GM18868 (cell line): ENCODE measurements around the gene HECTD4.
A peak's percentile ranks its signal among the peaks of the same experiment; 100 is the strongest.
"Not testable (repeated sequence)": the region's sequence is repeated elsewhere in the genome, so short reads cannot be mapped to it uniquely, and the experiment has no call there.

Source experiments
- ATAC-seq: cut with Tn5 transposase; IDR thresholded peaks from one replicate; pipeline ENCODE4 v1.9.1; 2021; ENCODE audit warnings: mild to moderate bottlenecking, moderate library complexity; ENCODE audit not compliant: unreplicated experiment

HECTD4 gene

GRCh38 chr12:112126000-112126438 is 256.2 kb downstream of the HECTD4 start:
- no peak for ATAC-seq

- ATAC-seq, result peak; percentile 96
These were observed 256.8 kb downstream of the HECTD4 start, which contains the start of gene TRAFD1 for GRCh38 chr12:112125250-112125999. Gene TRAFD1 (plus strand): TSS chr12:112125560. CDS start chr12:112130523, 4,963 bp downstream.

GRCh38 chr12:112124918-112125249 is 257.3 kb downstream of the HECTD4 start:
- ATAC-seq, result no peak

GRCh38 chr12:112122823-112123690 is 259.2 kb downstream of the HECTD4 start:
- ATAC-seq, result no peak

GRCh38 chr12:112121780-112122565 is 260.3 kb downstream of the HECTD4 start:
- ATAC-seq, result no peak

GRCh38 chr12:112117685-112118084 is 264.5 kb downstream of the HECTD4 start:
- ATAC-seq, result no peak

GRCh38 chr12:112116232-112117060 is 265.8 kb downstream of the HECTD4 start:
- no peak for ATAC-seq

GRCh38 chr12:112115259-112116045 is 266.8 kb downstream of the HECTD4 start:
- ATAC-seq, result no peak

GRCh38 chr12:112112409-112113133 is 269.7 kb downstream of the HECTD4 start:
- no peak for ATAC-seq

- no peak for ATAC-seq
These were observed 270.3 kb downstream of the HECTD4 start for GRCh38 chr12:112111931-112112330.

GRCh38 chr12:112110787-112111662 is 271.2 kb downstream of the HECTD4 start:
- ATAC-seq, result not testable (repeated sequence)
